Endothelial cell of umbilical vein (primary cell): ENCODE data around the gene WNT11.

Experiments
- CTCF ChIP-seq, 2 donors: IDR thresholded peaks; 1 replicate in 1 of 2; 2 replicates in 1 of 2; pipeline ENCODE4 v1.5.1; 2011; ENCODE audit warnings: low read length in 2 of 2, mild to moderate bottlenecking in 2 of 2, moderate library complexity in 2 of 2, control low read depth in 1 of 2, inconsistent platforms in 1 of 2, low read depth in 1 of 2; ENCODE audit not compliant: insufficient read depth in 1 of 2; ENCODE audit errors: extremely low read depth in 1 of 2
- EZH2 ChIP-seq: IDR thresholded peaks from 2 replicates; pipeline ENCODE4 v1.6.1; 2012; ENCODE audit warnings: borderline replicate concordance, low read depth, mild to moderate bottlenecking, moderate library complexity, low read length, inconsistent platforms; ENCODE audit not compliant: severe bottlenecking
- FOS ChIP-seq: IDR thresholded peaks from 2 replicates; pipeline ENCODE4 v1.6.1; 2011; ENCODE audit warnings: mild to moderate bottlenecking, low read length, moderate library complexity, borderline replicate concordance; ENCODE audit not compliant: insufficient read depth
- GATA2 ChIP-seq: IDR thresholded peaks from 2 replicates; pipeline ENCODE4 v1.7.0; 2011; ENCODE audit warnings: low read depth, mild to moderate bottlenecking, moderate library complexity, mixed read lengths, low read length; ENCODE audit not compliant: insufficient read length, insufficient read depth
- JUN ChIP-seq: IDR thresholded peaks from 2 replicates; pipeline ENCODE4 v1.6.1; 2011; ENCODE audit warnings: borderline replicate concordance, low read depth; ENCODE audit not compliant: insufficient read length, insufficient read depth
- MAX ChIP-seq: IDR thresholded peaks from 2 replicates; pipeline ENCODE4 v1.6.1; 2011; ENCODE audit not compliant: insufficient read depth, insufficient read length
- MYC ChIP-seq: IDR thresholded peaks from one replicate; pipeline ENCODE4 v1.6.1; 2011; ENCODE audit warnings: mild to moderate bottlenecking, low read depth, low read length
- POLR2A ChIP-seq: IDR thresholded peaks from 2 replicates; pipeline ENCODE4 v1.6.1; 2012; ENCODE audit warnings: low read depth, mild to moderate bottlenecking, control low read depth, low read length
- POLR2AphosphoS5 ChIP-seq: IDR thresholded peaks from 2 replicates; pipeline ENCODE4 v1.6.1; 2012; ENCODE audit warnings: low read depth, mild to moderate bottlenecking, control low read depth, low read length, moderate library complexity; ENCODE audit not compliant: insufficient read depth

GRCh38 chr11:76243193-76243956 is 37.1 kb upstream of the WNT11 start:
- TF ChIP-seq CTCF (IDR thresholded peaks at IDR 0.05; ENCODE audit: extremely low read depth in 1 of 2, insufficient read depth in 1 of 2, low read depth in 1 of 2, low read length in 2 of 2), result no peak
- TF ChIP-seq MYC, result no peak
- TF ChIP-seq POLR2A, result no peak
- TF ChIP-seq POLR2AphosphoS5, result no peak
- no peak for TF ChIP-seq MAX
- no peak for TF ChIP-seq EZH2
- no peak for TF ChIP-seq FOS
- no peak for TF ChIP-seq JUN
- TF ChIP-seq GATA2, result no peak
